Measurements from ENCODE around the gene COPRS.

- TF ChIP-seq POLR2A (IDR thresholded peaks at IDR 0.05) (no peak), CTCF (IDR thresholded peaks at IDR 0.05) (no peak)
Observed at GRCh38 chr17:31907342-31907962, 48.4 kb upstream of the COPRS start.
